DND-41 (cell line): ENCODE results near the gene WWC1.

Experiments
- ATAC-seq: fragments of 200-7000 bp; cut with Tn5 transposase; 3 replicates; pipeline ENCODE4 v1.9.1; 2021; ENCODE audit warnings: low read depth; ENCODE audit not compliant: insufficient read depth
- DNase-seq: peaks from one replicate; pipeline ENCODE4 v3.0.0-alpha.2; 2020
- H2AFZ ChIP-seq: 2 replicates; pipeline ENCODE4 v1.6.0; 2012; ENCODE audit warnings: low read depth, low read length
- H3K27ac ChIP-seq: 2 replicates; pipeline ENCODE4 v1.5.1; 2012; ENCODE audit warnings: low read length, inconsistent platforms
- H3K27me3 ChIP-seq: fragments of 200-600 bp; sonication (generic); 2 replicates; pipeline ENCODE4 v1.6.0; 2012; ENCODE audit warnings: low read length, mild to moderate bottlenecking, inconsistent platforms; ENCODE audit not compliant: insufficient read depth, poor library complexity
- H3K36me3 ChIP-seq: 2 replicates; pipeline ENCODE4 v1.5.1; 2012; ENCODE audit warnings: low read length, inconsistent platforms; ENCODE audit not compliant: insufficient read depth
- H3K4me1 ChIP-seq: 2 replicates; pipeline ENCODE4 v1.5.1; 2012; ENCODE audit warnings: mild to moderate bottlenecking, low read length; ENCODE audit not compliant: insufficient read depth
- H3K4me2 ChIP-seq: 2 replicates; pipeline ENCODE4 v1.6.0; 2012; ENCODE audit warnings: mild to moderate bottlenecking, moderate library complexity, low read length, inconsistent platforms; ENCODE audit not compliant: insufficient read depth
- H3K4me3 ChIP-seq, 2 experiments: fragments of 200-600 bp in 1 of 2; shearing (Covaris generic) in 1 of 2; 2 replicates each; pipeline ENCODE4 v1.5.1; 2012 to 2016; ENCODE audit warnings: inconsistent platforms in 2 of 2, low read length in 2 of 2, mild to moderate bottlenecking in 2 of 2, low read depth in 1 of 2, moderate library complexity in 1 of 2
- H3K79me2 ChIP-seq: 2 replicates; pipeline ENCODE4 v1.6.0; 2012; ENCODE audit warnings: low read length, inconsistent platforms; ENCODE audit not compliant: insufficient read depth
- H3K9ac ChIP-seq: 2 replicates; pipeline ENCODE4 v1.6.0; 2012; ENCODE audit warnings: low read depth, mild to moderate bottlenecking, inconsistent platforms, low read length, moderate library complexity
- H3K9me3 ChIP-seq: 2 replicates; pipeline ENCODE4 v1.5.1; 2012; ENCODE audit warnings: low read length, moderate library complexity, mild to moderate bottlenecking, inconsistent platforms; ENCODE audit not compliant: insufficient read depth, severe bottlenecking
- H4K20me1 ChIP-seq: 2 replicates; pipeline ENCODE4 v1.6.0; 2012; ENCODE audit warnings: low read length; ENCODE audit not compliant: insufficient read depth
- CTCF ChIP-seq: IDR thresholded peaks from 2 replicates; pipeline ENCODE4 v1.5.1; 2012; ENCODE audit warnings: borderline replicate concordance, low read length, moderate library complexity, mild to moderate bottlenecking; ENCODE audit not compliant: poor library complexity, severe bottlenecking; ENCODE audit errors: extremely low read depth
- EZH2 ChIP-seq: IDR thresholded peaks from 3 replicates; pipeline ENCODE4 v1.6.1; 2012; ENCODE audit warnings: borderline replicate concordance, low read depth, mild to moderate bottlenecking, moderate library complexity, low read length, inconsistent platforms; ENCODE audit not compliant: severe bottlenecking

The WWC1 gene

DNA sequence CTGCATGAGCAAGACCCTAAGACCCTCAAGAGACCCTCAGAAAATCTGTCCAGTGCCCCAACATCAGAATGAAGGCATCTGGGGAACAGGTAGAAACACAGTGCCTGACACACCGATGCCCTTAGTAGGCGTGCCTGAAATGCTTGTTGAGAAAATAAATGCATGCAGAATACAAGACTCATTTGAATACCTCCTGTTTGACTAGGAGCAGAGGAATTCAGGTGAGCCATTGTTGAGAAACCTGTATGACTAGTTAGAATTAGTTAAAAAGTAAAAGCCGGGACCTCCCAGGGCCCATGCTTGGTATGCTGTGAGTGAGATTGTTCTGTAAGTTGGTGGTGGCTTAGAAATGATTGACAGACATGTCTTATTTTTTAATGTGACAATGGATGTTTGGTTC is 55.0 kb downstream of the WWC1 start:
- Histone ChIP-seq H3K36me3 (no peaks in the 10 kb centered on the region), H4K20me1 (0 out of 2 replicates have a peak, but pooled peaks cover 3% of the 10 kb centered on the region), H3K4me1 (no peaks in the 10 kb centered on the region), H3K9ac (no peak overlapping the region), H2AFZ (no peak overlapping the region), H3K4me2 (no peak overlapping the region), H3K79me2 (no peaks in the 10 kb centered on the region), H3K27me3 (peaks cover 5% of the 10 kb centered on the region), H3K27ac (no peak overlapping the region), H3K4me3 (no peak overlapping the region), H3K9me3 (no peaks in the 10 kb centered on the region)
- no peak for ATAC-seq
- TF ChIP-seq CTCF = no peak
- no peak for TF ChIP-seq EZH2
- DNase-seq = no peak

GRCh38 chr5:168347368-168348083 is 56.1 kb downstream of the WWC1 start:
- no peaks in the 10 kb centered on the region for H3K79me2 ChIP-seq
- H2AFZ ChIP-seq = no peak overlapping the region
- ATAC-seq (no peak), DNase-seq (no peak)
- no peak for TF ChIP-seq CTCF
- no peak for TF ChIP-seq EZH2
- H3K27me3 ChIP-seq = peaks cover 5% of the 10 kb centered on the region
- 0 out of 2 replicates have a peak, but pooled peaks cover 3% of the 10 kb centered on the region for H4K20me1 ChIP-seq
- H3K36me3 ChIP-seq = no peaks in the 10 kb centered on the region
- no peak overlapping the region for H3K4me3 ChIP-seq
- H3K9me3 ChIP-seq = no peaks in the 10 kb centered on the region
- H3K4me2 ChIP-seq = no peak overlapping the region
- H3K27ac ChIP-seq = no peak overlapping the region
- H3K4me1 ChIP-seq = no peaks in the 10 kb centered on the region
- H3K9ac ChIP-seq = no peak overlapping the region

GRCh38 chr5:168348084-168348414 is 56.6 kb downstream of the WWC1 start:
- Histone ChIP-seq H3K9ac (no peak overlapping the region), H3K4me2 (no peak overlapping the region), H3K79me2 (no peaks in the 10 kb centered on the region), H4K20me1 (0 out of 2 replicates have a peak, but pooled peaks cover 3% of the 10 kb centered on the region), H2AFZ (no peak overlapping the region), H3K4me3 (no peak overlapping the region), H3K27ac (no peak overlapping the region), H3K4me1 (no peaks in the 10 kb centered on the region), H3K36me3 (no peaks in the 10 kb centered on the region), H3K27me3 (peaks cover 5% of the 10 kb centered on the region), H3K9me3 (no peaks in the 10 kb centered on the region)
- no peak for DNase-seq
- no peak for ATAC-seq
- no peak for TF ChIP-seq CTCF

- H3K79me2 ChIP-seq = no peaks in the 10 kb centered on the region
- H3K36me3 ChIP-seq = no peaks in the 10 kb centered on the region
- no peak overlapping the region for H3K9ac ChIP-seq
Observed at GRCh38 chr5:168350315-168350714, 58.9 kb downstream of the WWC1 start.

More at GRCh38 chr5:168350315-168350714, 58.9 kb downstream of the WWC1 start:
- Histone ChIP-seq H3K4me2 (no peak overlapping the region), H3K27ac (no peak overlapping the region), H4K20me1 (0 out of 2 replicates have a peak, but pooled peaks cover 3% of the 10 kb centered on the region), H2AFZ (no peak overlapping the region), H3K9me3 (no peaks in the 10 kb centered on the region), H3K4me1 (no peaks in the 10 kb centered on the region), H3K4me3 (no peak overlapping the region), H3K27me3 (peaks cover 5% of the 10 kb centered on the region)
- TF ChIP-seq EZH2 = no peak
- TF ChIP-seq CTCF = no peak
- DNase-seq (no peak), ATAC-seq (no peak)
